ENCODE results near the gene JAML.

JAML gene

GRCh38 chr11:118164885-118165284 is 59.9 kb downstream of the JAML start:
- DNase-seq: no peak

GRCh38 chr11:118163494-118163893 is 61.3 kb downstream of the JAML start:
- no peak for DNase-seq

- DNase-seq: no peak
These were observed 62.0 kb downstream of the JAML start for GRCh38 chr11:118162846-118163245.

GRCh38 chr11:118161786-118162185 is 63.0 kb downstream of the JAML start:
- no peak for DNase-seq

GRCh38 chr11:118157186-118157895 is 67.5 kb downstream of the JAML start:
- DNase-seq: no peak

GRCh38 chr11:118156531-118157185 is 68.2 kb downstream of the JAML start:
- no peak for DNase-seq

GRCh38 chr11:118155776-118156530 is 68.9 kb downstream of the JAML start:
- no peak for DNase-seq

DNA sequence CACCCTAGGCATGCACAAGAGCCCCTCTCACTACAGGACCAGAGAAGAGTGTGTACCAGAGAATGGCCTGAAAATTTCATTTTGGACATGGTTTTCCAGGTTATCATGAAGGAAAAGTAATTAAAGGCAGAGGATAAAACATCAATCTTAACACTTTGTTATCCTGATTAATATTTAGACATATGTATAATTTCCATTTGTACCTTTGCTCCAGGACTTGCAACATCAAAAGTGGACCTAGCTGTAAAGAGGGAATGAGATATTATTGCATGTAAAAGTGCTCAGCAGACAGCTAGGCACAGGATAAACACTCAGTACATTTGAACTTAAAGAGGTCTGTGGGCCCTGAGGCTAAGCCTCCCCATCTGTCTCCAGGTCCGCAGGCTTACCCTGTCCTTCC is 70.2 kb downstream of the JAML start:
- no peak for DNase-seq

DNA sequence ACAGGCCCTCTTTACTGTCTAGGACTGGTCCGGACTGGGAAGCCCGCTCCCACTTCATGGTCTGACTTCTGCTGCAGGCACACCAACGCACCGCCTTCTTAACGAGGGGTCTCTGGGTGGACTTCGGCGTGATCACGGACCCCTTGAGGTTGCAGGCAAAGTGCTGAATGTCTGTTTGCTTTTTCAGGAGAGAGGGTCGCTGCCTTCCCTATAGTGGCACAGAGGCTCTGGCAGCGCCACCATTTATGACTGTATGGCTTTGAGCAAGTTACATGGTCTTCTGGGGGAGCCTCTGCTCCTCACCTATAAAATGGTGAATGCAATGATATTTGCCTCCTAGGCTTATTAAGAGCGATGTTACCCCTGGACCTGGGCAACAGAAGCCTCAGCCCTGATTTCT is 70.8 kb downstream of the JAML start:
- DNase-seq: no peak

GRCh38 chr11:118153516-118153915 is 71.3 kb downstream of the JAML start:
- DNase-seq: no peak

DNA sequence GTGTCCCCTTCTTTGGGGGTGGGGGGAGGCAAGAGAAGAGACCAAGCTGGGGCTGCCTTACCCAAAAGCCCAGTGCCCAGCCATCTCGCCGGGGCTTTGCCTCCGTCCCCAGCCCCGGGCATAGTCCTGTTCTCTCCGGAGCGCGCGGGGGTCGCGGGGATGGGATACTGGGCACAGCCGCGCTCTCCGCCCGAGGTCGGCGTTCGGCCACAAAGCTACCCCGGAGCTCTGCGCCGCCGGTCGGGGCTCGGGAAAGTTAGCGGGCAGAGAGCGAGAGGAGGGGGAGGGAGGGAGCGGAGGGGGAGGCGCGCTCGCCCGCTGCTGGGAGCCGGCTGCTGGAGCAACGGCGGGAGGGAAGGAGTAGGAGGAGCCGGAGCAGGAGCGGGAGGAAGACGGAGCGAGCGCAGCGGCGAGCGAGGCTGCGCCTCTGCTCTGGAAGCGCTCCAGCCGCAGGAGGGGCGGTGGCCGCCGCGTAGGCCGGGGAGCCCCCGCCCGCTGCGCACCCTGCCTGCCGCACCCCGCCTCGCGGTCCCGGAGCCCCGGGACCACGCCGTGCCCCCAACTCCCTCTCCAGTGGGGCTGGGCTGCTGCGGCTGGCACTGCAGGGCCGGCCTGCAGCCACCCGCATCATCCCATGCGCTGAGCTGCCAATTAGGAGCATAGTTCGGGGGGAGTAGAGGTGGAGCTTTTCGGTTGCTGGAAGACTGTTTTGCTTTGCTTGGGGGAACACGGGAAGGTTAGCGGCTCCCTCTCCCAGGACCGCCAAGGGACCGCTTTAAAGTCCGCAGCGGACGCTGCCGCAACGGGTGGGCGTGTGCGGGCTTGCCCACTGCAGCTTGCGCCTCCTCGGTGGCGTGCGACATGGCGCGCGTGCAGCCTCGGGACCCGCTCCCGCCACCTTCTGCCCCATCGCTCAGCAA is 72.0 kb downstream of the JAML start, which contains the start of gene SCN4B:
TSS of gene SCN4B (minus strand) at position 272 of the 920 bp plus-strand sequence. CDS start at position 122, 150 bp downstream.
- no peak for DNase-seq

GRCh38 chr11:118152020-118152551 is 72.7 kb downstream of the JAML start:
- DNase-seq: no peak

- DNase-seq: no peak
These were observed 73.4 kb downstream of the JAML start for GRCh38 chr11:118151431-118151830.

DNA sequence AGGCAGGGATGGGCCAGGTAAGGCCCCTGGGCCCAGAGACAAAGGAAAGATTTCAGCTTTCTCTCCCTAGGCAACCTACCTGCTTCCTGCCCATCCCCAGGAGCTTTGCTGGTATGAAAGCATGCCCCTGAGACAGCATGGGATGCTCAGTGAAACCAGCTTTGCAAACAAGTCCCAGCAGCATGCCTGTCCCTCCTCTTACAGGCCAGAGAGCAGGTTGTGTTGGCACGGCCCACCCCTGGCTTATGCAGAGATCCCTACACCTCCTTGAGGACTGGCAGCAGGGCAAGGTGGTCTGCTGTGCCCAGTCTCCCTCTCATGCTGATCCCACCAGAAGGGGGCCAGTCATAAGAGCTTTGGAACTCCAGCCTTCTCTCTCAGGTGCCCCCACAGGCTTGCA is 75.3 kb downstream of the JAML start:
- no peak for DNase-seq

DNA sequence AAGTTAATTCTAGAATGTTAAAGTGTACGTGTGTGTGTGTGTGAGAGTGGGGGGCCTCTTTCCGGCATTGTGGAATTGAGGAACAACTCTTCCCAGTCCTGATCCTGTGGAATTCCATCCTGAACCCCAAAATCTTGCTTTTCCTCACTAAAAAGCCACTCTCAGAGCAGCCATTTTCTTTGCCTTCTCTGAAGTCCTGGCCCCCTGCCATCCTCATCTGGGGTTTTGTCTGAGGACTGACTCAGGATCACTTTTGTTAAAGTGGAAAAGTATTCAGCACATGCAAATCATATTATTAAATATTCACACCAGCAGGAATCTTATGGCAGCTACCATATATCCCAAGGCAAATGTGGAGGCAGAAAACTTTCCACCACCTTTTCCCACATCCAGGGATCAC is 76.0 kb downstream of the JAML start:
- DNase-seq: no peak

- no peak for DNase-seq
These were observed 76.6 kb downstream of the JAML start for GRCh38 chr11:118148240-118148639.

DNA sequence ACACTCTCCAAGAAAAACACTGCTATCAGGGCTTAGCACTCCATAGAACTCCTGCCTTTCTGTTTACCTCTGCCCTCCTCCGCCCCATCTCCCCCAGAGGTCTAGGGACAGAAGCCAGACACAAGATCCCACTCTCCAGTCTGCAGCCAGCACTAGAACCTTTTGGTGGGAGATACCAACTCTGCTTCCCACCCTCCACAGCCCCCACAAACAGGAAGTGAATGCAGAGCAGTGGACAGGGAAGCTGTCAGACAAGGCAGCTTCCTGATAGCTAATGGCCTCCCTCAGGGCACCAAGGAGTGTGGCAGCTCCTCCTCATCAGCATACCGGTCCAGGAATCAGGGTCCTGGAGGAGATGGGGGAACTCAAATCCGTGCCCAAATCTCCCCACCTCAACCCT is 77.3 kb downstream of the JAML start:
- DNase-seq: no peak

GRCh38 chr11:118146554-118146953 is 78.3 kb downstream of the JAML start:
- DNase-seq: no peak

GRCh38 chr11:118145285-118146227 is 79.3 kb downstream of the JAML start:
- DNase-seq: peak; percentile 77 to 86

GRCh38 chr11:118144301-118145268 is 80.2 kb downstream of the JAML start:
- no peak for DNase-seq

Data from stimulated activated CD4-positive, alpha-beta T cell treated with anti-CD3 and anti-CD28 coated beads, Interleukin-4, amount 100 ng/mL, for 4 hours (primary cell).